LNCAP (cell line): Measurements from ENCODE around the gene EFEMP2.

Experiments
- TF ChIP-seq, protein P1 (sequence below): fragments of 450-650 bp; IDR thresholded peaks from 2 replicates; pipeline ENCODE4 v1.5.1; 2017; ENCODE audit warnings: mild to moderate bottlenecking

EFEMP2 gene

DNA sequence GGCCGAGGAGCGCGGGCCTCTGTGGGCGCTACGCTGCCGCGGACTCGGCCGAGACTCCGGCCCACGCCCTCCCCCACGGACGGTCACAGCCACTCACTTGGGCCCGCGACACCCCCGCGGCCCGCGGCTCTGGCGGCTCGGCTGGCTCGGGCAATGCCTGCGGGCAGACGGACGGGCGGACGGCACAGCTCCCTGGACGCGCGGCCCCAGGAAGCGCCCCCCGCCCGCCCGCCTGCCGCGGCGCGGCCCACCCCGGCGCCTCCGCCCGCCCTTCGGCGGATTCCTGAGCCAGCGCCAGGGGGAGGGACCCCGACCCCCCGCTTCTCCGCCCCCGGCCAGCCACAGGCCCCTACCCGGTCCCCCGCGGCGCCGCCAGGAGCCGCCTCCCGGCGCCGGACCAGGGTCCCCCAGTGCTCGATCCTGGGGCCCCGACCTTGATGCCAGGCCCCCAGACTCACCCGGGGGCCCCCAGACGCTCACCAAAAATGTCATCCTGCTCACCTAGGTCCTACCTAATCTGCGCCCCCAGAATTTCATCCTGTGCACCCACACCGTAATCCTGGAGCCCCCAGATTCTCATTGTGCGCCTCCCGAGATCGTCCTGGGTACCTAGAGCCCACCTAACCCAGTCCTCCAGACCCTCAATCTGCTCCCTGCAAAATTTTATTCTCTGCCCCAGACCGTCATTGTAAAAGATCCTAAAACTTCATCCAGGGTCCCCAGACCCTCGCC, at the start of gene EFEMP2:
Gene EFEMP2, minus strand, starts transcription at position 215 of the 732 bp plus-strand sequence. CDS start 446 bp downstream, outside the sequence.
- TF ChIP-seq, protein P1, sequence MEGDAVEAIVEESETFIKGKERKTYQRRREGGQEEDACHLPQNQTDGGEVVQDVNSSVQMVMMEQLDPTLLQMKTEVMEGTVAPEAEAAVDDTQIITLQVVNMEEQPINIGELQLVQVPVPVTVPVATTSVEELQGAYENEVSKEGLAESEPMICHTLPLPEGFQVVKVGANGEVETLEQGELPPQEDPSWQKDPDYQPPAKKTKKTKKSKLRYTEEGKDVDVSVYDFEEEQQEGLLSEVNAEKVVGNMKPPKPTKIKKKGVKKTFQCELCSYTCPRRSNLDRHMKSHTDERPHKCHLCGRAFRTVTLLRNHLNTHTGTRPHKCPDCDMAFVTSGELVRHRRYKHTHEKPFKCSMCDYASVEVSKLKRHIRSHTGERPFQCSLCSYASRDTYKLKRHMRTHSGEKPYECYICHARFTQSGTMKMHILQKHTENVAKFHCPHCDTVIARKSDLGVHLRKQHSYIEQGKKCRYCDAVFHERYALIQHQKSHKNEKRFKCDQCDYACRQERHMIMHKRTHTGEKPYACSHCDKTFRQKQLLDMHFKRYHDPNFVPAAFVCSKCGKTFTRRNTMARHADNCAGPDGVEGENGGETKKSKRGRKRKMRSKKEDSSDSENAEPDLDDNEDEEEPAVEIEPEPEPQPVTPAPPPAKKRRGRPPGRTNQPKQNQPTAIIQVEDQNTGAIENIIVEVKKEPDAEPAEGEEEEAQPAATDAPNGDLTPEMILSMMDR: no peak

DNA sequence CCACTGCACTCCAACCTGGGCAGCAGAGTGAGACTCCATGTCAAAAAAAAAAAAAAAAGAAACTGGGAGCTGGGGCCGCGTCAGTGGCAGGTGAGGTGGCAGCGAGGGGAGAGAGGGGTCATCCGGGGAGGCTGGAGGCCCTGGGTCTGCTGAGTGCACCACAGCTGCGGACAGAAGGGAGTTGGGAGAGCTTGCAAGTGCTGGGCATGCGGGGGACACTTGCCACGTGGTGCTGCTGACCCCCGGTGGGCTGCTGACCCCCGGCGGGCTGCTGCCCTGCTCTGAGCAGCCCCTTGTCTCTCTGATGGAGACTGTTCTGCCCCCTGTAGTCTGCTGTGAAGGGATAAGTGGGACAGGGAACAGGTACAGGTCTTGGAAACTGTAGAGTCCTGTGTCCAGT, 49.3 kb upstream of the EFEMP2 start:
- TF ChIP-seq, protein P1: no peak

DNA sequence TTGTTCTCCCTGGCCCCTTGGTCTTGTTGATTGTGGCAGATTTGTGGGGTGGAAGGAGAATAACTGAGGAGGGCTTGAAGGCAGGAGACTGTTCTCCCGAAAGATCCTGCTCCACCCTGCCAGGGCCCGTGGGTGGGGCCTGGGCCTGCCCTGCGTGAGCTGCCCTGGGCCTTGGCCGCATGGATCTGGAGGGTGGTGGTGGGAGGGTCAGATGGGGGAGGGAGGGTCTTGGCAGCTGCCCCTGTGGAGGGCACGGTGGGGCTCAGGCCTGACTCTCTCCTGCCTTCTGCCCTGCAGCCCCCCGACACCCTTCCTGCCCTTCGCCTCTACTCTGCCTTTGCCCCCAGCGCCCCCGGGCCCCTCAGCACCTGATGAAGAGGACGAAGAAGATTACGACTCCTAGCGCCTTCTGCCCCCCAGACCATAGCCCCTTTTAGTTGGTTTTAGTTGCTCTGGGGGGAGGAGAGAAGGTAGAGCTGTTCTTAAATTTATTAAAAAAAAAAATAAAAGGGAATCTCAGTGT, 48.5 kb upstream of the EFEMP2 start:
- TF ChIP-seq, protein P1: no peak

DNA sequence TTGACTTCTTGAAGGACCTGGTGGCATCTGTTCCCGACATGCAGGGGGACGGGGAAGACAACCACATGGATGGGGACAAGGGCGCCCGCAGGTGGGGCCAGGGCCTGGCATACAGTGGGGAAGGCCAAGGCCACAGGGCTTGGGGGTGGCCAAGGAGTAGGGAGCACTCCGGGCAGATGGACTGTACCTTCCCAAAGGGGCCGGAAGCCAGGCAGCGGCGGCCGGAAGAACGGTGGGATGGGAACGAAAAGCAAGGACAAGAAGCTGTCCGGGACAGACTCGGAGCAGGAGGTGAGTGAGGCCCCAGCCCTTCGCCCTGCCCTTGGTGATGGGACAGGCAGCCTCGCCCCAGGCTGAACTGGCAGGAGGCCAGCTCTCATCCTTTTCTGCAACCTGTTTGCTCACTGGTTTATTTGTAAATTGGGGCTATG, 47.8 kb upstream of the EFEMP2 start:
- TF ChIP-seq, protein P1: no peak

DNA sequence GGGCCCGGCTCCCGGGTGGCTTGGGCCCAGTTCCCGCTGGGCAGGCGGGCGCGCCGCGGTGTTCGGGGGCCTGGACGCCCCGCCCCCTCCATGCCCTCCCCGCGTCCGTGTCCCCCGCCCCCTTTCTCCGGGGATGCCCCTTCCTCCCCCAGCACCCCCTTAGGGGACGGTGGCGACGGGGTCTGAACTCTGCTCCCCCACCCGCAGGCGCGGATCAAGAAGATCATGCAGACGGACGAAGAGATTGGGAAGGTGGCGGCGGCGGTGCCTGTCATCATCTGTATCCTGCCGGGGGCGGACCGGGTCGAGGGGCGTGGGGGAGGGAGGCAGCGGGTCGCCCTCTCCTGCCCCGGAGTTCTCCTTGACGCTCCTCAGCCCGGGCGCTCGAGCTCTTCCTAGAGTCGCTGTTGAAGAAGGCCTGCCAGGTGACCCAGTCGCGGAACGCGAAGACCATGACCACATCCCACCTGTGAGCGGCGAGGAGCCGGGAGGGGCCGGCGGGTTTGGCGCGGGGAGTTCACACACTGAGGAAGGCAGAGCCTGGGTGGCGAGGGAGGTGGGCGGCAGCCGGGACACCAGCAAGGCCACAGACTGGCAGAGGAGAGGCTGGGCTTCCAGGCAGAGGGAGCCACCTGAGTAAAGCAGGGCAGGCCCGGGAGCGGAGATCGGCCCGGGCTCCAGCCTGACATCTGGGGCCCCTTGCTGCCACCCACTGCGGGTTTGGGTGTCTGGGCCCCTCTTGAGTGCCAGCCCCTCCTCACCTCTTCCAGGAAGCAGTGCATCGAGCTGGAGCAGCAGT, 47.2 kb upstream of the EFEMP2 start:
- TF ChIP-seq, protein P1: no peak

DNA sequence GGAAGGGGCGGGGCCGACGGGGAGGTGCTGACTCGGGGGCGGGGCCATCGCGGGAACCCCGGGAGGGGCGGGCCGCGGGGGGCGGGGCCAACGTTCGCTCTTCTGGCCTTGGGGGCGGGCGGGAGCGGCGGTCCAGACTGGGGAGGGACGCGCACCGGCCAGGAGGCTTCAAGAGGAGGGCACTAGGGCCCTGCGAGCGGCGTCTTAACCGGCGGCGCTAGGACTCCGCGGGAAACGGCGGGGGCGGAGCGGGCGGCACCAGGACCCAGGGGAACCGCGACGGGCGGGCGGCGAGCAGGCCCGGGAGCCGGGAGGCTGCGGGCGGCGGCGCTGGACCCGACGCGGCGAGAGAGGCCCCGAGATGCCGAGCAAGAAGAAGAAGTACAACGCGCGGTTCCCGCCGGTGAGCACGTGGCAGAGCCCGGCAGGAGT, 46.6 kb upstream of the EFEMP2 start, which contains the start of gene DRAP1:
Gene DRAP1, plus strand, starts transcription at position 286 of the 432 bp plus-strand sequence. Its CDS starts 76 bp downstream, at position 362.
- TF ChIP-seq, protein P1: no peak
